ENCODE data around the gene C4A. TPM values are rescaled to one million over a fixed set of nuclear protein-coding genes. Genes with fewer than 3 reads are reported as not detected.
A peak's percentile ranks its signal among the peaks of the same experiment; 100 is the strongest.
"Not testable (repeated sequence)": the region's sequence is repeated elsewhere in the genome, so short reads cannot be mapped to it uniquely, and the experiment has no call there.

The C4A gene
- total RNA-seq, 1 experiment from 2014 or later: 0.42 TPM

DNA sequence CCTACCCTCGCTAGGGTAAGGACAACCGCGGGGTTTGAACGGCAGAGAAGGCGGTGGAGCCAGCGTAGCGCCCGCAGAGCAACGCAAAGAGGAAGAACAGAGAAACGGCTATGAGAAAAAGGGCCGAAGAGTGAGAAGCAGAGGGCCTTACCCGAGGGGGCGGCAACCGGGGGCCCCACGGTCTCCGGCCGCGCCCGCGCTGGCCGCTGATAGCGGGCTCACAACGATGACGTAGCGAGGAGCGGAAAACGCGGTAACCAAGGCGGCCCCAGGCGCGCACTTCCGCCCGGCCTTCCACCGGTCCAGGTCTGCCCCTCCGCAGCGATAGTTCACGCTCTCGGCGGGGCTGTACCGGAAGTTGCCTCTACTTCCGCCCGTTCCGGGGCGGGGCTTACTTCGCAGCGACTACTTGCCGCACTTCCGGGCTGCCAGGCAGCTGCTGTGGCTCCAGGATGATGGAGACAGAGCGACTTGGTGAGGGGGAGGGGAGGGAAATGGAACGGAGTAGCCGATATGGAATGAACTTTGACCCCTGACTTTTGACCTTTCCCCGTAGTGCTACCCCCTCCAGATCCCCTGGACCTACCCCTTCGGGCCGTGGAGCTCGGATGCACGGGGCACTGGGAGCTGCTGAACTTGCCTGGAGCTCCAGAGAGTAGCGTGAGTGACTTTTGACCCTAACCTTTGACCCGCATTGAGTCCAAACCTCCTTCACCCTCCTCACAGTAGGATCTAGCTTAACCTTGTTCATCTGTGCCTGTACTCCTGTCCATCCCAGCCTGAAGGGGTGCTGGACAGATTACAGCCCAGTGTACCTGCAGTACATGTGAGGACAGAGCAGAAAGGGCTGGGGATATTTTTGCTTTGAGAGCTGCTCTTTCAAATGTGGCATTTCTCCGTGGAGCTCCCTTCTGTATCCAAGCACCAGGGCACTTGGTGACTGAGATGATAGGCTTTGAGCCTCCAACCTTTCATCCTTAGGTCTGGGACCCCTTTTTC is 22.8 kb upstream of the C4A start, which contains the start of the genes NELFE and SKIC2:
TSS of gene NELFE (minus strand) at position 231 of the 999 bp plus-strand sequence. CDS start 525 bp downstream, outside the sequence.
TSS of gene SKIC2 (plus strand) at position 435 of the 999 bp plus-strand sequence. CDS start at position 453, 18 bp downstream.
- peak; percentile 94 for DNase-seq (ENCODE audit: extremely low read depth, low read depth)

DNA sequence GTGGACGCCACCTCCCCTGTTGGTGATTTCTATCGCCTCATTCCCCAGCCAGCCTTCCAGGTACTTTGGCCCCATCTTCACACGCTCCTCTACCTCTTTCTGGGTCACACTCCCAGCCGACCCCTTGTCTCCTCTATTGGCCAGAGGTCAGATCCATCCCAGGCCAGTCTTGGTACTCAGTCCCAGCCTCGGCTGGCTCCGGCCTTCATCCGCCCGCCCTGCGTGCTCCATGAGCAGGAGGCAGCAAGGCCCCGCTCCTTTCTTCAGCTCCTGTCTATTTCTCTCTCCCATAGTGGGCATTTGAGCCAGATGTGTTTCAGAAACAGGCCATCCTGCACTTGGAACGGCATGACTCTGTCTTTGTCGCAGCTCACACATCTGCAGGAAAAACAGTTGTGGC is 20.2 kb upstream of the C4A start:
- DNase-seq (ENCODE audit: extremely low read depth, low read depth): no peak

DNA sequence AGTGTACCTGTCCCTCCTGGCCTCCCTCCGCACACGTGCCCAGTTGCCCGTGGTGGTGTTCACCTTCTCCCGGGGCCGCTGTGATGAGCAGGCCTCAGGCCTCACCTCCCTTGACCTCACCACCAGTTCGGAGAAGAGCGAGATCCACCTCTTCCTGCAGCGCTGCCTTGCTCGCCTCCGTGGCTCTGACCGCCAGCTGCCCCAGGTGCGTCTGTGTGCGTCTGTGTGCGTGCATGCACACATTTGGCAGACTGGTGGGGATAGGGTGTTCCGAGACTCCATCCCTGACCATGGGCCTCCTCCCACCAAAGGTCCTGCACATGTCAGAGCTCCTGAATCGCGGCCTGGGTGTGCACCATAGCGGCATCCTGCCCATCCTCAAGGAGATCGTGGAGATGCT is 17.9 kb upstream of the C4A start:
- DNase-seq (ENCODE audit: extremely low read depth, low read depth): no peak

DNA sequence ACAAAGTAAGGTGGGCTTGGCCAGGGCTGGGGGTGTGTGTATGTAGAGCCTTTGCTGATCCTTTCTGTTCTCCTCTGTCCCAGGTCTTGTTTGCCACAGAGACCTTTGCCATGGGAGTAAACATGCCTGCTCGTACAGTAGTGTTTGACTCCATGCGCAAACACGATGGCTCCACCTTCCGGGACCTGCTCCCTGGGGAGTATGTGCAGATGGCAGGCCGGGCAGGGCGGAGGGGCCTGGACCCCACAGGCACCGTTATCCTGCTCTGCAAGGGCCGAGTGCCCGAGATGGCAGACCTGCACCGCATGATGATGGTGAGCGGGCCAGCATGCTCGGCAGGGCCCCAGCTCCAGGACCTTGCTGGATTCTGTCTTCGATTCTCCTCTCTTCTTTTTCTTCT is 16.2 kb upstream of the C4A start:
- DNase-seq (ENCODE audit: extremely low read depth, low read depth): no peak

DNA sequence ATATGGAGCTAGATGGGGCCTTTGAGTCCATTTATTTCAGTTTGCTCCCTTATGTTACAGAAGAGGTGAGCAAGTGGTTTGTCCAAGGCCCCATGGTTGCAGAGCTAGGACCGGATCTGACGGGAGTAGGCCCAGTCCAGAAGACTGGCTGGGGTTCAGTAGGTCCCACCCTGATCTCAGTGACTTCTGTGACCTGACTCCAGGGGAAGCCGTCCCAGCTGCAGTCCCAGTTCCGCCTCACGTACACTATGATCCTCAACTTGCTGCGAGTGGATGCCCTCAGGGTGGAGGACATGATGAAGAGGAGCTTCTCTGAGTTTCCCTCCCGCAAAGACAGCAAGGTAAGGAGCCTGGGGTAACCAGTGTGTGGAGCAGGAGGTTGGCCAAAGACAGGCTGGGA is 15.4 kb upstream of the C4A start:
- no peak for DNase-seq (ENCODE audit: extremely low read depth, low read depth)

DNA sequence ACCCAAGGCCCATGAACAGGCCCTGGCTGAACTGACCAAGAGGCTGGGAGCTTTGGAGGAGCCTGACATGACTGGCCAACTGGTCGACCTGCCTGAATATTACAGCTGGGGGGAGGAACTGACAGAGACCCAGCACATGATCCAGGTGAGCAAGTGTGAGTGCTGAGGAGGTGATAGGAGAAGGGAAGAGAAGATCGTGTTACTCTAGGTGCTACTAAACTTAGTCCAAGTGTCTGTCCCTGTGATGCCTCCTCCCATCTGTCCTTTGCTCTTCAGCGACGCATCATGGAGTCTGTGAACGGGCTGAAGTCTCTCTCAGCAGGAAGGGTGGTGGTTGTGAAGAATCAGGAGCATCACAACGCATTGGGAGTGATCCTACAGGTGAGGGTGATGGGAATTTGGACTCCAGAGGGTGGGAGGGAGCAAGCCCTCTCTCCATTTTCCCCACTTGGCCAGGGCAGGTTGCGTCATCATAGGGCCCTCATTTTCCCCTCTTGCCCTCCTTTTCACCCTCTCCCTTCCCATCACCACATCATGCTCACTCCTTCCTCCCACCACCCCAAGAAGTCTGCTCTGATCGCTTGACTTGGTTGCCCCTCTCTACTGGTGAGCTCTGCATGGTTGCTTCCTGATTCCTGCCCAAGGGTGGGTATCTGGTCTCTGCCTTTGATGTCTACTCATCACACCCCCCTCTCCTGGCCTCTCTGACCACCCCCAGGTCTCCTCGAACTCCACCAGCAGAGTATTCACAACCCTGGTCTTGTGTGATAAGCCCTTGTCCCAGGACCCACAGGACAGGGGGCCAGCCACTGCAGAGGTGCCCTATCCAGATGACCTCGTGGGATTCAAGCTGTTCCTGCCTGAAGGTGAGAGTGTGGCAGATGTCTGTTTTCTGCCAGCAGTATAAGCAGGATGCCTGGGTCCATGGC is 14.6 kb upstream of the C4A start:
- DNase-seq (ENCODE audit: extremely low read depth, low read depth): no peak

DNA sequence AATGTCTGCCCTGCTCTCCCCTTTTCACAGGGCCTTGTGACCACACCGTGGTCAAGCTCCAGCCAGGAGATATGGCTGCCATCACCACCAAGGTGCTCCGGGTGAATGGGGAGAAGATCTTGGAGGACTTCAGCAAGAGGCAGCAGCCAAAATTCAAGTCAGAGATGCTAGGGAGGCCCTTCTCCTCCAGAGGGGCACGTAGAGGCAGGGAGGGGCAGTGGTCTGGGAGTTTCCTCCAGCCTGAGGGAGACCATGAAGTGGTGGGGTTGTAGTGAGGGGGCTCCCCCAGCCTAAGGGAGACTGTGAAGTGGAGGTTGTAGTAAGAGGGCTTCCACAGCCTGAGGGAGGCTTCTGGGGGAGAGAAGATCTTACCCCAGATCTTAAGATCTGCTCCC is 13.9 kb upstream of the C4A start:
- DNase-seq (ENCODE audit: extremely low read depth, low read depth): no peak

DNA sequence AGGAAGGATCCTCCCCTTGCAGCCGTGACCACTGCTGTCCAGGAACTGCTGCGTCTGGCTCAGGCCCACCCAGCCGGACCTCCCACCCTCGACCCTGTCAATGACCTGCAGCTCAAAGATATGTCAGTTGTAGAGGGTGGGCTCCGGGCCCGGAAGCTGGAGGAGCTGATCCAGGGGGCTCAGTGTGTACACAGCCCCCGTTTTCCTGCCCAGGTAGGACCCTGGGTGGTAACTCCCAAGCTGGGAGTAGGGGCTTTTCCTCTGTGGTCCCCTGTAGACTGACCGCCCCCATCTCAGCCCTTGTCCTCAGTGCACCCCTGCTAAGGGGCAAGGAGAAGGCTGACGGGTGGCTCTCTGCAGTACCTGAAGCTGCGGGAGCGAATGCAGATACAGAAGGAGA is 13.5 kb upstream of the C4A start:
- no peak for DNase-seq (ENCODE audit: extremely low read depth, low read depth)

DNA sequence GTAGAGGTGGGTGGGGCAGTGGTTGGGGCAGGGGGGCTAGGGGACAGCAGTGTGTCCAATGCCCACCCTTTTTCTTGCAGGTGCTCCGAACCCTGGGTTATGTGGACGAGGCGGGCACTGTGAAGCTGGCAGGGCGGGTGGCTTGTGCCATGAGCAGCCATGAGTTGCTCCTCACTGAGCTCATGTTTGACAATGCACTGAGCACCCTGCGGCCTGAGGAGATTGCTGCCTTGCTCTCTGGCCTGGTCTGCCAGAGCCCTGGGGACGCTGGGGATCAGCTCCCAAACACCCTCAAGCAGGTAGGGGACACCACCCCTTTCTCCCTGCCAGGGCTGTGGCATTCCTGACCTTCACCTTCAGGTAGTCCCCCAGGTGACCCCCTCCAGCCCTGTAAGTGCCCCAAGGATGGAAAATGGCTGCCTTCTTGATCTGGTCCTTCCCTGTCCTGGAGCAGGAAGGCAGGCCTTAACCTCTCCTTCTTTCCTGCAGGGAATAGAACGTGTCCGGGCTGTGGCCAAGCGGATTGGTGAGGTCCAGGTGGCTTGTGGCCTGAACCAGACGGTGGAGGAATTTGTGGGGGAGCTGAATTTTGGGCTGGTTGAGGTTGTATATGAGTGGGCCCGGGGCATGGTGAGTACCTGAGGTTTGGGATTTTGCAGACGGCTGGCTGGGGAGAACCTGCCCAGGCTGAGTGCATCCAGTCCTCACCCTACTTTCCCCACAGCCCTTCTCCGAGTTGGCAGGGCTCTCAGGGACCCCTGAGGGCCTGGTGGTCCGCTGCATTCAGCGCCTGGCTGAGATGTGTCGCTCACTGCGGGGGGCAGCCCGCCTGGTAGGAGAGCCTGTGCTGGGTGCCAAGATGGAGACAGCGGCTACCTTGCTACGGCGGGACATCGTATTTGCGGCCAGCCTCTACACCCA is 12.8 kb upstream of the C4A start:
- DNase-seq (ENCODE audit: extremely low read depth, low read depth): no peak

DNA sequence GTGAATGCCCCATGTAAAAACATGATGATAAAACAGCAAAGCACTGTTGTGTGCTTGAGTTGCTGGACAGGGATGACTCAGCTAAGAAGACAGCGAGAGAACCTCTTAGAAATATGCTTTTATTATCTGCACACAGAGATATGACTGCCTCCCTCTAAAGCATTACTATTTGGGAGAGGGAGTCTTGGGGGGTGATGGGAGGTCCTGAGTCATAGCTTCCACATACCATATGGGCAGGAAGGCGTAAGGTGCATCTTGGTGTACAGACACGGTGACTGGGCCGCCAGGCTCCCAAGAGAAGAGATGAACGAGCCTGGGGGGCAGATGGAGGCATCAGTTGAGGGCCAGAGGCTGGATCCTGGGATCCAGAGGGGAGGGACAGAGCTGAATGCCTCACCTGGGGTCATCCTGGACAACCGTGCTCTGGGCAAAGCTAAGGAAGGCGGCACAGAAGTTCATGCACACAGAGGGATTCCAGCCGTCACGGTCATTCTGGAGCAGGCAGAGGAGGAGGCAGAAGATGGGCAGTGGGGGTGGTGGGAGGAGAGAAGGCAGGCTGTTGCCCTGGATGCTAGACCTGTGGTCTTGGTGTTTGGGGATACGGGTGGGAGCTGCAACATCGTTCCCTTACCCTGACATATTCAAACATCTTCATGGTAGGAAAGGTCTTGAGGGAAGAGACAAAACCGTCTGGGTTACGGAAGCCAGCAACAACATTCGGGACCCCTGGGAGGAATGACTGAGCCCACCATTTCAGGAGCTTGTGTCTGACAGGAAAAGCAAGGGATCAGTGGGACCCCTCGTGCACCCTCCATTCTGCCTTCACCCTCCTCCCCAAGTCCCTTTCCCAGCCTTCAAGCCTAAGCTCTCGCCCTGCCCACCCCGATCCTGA is 11.9 kb upstream of the C4A start:
- DNase-seq (ENCODE audit: extremely low read depth, low read depth): no peak

DNA sequence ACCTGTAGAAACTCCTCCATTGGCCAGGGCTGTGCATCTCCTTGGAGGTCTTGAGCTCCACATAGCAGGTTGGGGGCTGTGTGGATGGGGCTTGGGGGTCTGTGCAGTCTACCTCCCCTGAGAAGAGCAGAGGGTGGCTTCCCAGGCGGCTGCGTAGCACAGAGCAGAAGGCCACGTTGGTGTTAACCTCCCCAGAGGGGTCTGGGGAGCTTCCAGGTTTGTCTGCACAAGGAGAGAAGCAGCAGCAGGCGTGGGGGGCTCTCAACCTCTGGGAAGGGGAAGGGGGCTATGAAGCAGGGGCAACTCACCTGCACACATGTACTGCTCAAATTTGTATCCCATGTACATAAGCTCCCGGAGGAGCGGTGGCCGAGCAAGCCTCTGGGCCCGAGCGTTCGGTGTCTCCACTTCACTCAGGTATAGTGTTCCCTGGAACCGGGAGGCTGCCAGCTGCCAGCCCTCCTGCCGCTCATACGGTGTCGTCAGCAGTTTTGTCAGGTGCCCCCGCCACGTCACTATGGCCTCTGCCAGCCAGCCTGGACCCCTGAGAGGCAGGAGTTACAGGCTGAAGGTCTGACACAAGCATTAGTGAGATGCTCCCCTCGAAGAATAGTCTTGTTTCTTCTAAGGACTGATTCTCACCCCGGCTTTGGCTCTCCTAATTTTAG is 11.1 kb upstream of the C4A start:
- no peak for DNase-seq (ENCODE audit: extremely low read depth, low read depth)

DNA sequence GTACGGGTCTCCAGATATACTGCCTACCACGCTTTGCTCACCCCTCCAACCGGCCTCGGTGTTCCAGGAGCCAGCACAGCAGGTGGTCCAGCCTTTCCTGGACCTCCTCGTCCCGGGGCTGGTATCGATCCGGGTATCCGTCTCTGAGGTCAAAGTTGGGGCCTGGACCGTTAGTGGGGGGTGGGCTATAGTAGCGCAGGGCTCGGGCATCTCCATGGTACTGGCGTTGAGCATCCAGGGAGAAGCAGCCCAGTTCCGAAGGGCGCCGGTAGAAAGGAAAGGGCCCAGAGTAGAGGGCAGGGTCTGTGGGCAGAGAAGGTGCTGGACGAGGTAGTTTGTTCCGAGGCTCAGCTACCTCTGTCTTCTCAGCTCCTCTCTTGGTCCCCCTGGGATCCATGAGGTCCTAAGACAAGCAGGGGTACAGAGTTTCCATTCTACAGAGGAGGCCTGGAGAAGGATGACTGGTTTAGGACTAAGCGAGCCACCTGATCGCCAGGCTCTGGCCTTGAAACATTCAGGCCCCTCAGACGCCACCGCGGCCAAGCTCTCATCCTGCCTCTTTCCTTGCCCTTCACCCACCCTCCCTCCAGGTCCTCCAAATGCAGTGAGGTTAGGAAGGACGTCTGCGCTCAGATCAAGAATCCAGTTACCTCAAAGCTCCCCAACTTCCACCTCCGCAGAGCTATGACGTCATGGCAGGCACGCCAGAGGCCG is 10.4 kb upstream of the C4A start:
- no peak for DNase-seq (ENCODE audit: extremely low read depth, low read depth)

DNA sequence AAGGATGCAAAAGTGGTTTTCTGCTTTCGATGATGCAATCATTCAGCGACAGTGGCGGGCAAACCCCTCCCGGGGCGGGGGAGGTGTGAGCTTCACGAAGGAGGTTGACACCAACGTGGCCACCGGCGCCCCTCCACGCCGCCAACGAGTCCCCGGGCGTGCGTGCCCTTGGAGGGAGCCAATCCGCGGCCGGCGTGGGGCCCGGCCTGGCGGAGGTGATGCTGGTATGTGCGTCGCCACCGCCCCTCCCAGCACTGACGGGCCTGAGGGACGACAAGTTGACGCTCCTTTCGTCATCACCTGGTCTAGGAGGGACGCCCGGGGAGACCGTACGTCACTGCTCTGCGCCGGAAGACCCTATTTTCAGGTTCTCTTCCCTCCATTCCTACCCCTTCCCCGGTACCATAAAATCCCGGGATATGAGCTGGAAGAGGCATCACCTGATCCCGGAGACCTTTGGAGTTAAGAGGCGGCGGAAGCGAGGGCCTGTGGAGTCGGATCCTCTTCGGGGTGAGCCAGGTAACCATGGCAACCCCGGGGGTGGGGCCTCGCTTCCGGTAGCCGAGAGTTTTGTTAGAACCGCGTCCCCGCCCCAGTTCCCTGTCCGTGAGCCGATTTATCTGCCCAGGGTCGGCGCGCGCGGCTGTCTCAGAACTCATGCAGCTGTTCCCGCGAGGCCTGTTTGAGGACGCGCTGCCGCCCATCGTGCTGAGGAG is 9.7 kb upstream of the C4A start, which contains the start of gene DXO:
TSS of gene DXO (minus strand) at position 146 of the 716 bp plus-strand sequence. CDS start 463 bp downstream, outside the sequence.
- peak; percentile 95 for DNase-seq (ENCODE audit: extremely low read depth, low read depth)

DNA sequence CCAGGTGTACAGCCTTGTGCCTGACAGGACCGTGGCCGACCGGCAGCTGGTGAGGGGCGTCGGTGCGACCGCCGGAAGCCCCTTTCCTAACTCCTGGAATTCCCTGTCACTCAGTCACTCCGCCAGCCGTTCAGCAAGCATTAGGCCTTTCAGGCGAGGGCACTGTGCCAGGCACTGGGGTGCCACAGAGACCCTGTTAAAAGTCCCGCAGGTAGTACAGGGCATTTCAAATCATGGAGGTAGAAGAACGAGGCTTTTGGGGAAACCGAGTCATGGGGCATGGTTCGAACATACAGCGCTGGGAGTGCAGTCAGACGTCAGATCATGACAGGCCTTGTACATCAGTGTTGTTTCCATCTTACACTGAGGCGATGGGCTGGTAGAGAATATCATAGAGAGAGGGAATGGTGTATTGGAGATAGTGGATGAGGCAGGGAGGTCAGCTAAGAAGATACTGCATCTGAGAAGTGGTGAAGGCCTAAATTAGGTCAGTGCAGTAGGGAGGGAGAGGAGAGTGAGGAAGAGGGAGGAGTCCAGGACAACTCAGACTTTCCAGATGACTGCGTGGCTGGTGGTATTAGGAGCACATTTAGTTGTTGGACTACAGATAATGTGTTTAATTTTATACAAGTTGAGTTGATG is 9.0 kb upstream of the C4A start:
- no peak for DNase-seq (ENCODE audit: extremely low read depth, low read depth)

DNA sequence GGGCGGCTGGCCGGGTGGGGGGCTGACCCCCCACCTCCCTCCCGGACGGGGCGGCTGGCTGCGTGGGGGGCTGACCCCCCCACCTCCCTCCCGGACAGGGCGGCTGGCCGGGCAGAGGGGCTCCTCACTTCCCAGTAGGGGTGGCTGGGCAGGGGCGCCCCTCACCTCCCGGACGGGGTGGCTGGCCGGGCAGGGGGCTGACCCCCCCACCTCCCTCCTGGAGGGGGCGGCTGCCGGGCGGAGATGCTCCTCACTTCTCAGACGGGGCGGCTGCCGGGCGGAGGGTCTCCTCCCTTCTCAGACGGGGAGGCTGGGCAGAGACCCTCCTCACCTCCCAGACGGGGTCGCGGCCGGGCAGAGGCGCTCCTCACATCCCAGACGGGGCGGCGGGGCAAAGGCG is 5.8 kb upstream of the C4A start:
- not testable (repeated sequence) for DNase-seq (ENCODE audit: extremely low read depth, low read depth)

DNA sequence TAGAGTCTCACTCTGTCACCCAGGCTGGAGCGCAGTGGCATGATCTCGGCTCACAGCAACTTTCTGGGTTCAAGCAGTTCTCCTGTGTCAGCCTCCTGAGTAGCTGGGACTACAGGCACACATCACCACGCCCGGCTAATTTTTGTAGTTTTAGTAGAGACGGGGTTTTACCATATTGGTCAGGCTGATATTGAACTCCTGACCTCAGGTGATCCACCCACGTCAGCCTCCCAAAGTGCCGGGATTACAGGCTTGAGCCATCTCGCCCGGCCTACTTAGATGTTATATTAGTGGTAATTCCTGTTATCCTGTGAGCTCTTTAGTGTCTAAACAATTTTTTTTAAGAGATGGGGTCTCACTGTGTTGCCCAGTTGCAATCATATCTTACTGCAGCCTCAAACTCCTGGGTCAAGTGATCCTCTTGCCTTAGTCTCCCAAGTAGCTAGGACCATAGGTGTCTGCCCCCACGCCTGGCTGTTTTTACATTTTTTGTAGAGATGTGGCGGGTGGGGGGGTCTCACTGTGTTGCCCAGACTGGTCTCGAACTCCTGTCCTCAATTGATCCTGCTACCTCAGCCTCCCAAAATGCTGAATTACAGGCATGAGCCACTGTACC is 3.9 kb upstream of the C4A start:
- no peak for DNase-seq (ENCODE audit: extremely low read depth, low read depth)

Measured in NCI-H460 (cell line).